Activated naive CD8-positive, alpha-beta T cell treated with anti-CD3 and anti-CD28 coated beads, Interleukin-2, amount 50 U/mL, for 24 hours (primary cell): ENCODE data around the gene THADA.
"Not testable (repeated sequence)": the region's sequence is repeated elsewhere in the genome, so short reads cannot be mapped to it uniquely, and the experiment has no call there.

Source experiments
- ATAC-seq: fragments of 150-1000 bp; cut with Tn5 transposase; one replicate; pipeline ENCODE4 v1.10.0; 2021
- DNase-seq: peaks from one replicate; pipeline ENCODE4 v3.0.0; 2021
- H3K27ac Mint-ChIP-seq: one replicate; pipeline ENCODE4 v1.8.0; 2021; ENCODE audit warnings: mild to moderate bottlenecking, mixed read lengths
- H3K27me3 Mint-ChIP-seq: one replicate; pipeline ENCODE4 v1.8.0; 2021; ENCODE audit warnings: mixed read lengths
- H3K36me3 Mint-ChIP-seq: one replicate; pipeline ENCODE4 v1.8.0; 2021; ENCODE audit warnings: low read depth, mixed read lengths
- H3K4me1 Mint-ChIP-seq: one replicate; pipeline ENCODE4 v1.8.0; 2021; ENCODE audit warnings: mixed read lengths
- H3K4me3 Mint-ChIP-seq: one replicate; pipeline ENCODE4 v1.8.0; 2021; ENCODE audit warnings: mild to moderate bottlenecking, moderate library complexity, mixed read lengths
- H3K9me3 Mint-ChIP-seq: one replicate; pipeline ENCODE4 v1.8.0; 2021; ENCODE audit warnings: mixed read lengths

The THADA gene

DNA sequence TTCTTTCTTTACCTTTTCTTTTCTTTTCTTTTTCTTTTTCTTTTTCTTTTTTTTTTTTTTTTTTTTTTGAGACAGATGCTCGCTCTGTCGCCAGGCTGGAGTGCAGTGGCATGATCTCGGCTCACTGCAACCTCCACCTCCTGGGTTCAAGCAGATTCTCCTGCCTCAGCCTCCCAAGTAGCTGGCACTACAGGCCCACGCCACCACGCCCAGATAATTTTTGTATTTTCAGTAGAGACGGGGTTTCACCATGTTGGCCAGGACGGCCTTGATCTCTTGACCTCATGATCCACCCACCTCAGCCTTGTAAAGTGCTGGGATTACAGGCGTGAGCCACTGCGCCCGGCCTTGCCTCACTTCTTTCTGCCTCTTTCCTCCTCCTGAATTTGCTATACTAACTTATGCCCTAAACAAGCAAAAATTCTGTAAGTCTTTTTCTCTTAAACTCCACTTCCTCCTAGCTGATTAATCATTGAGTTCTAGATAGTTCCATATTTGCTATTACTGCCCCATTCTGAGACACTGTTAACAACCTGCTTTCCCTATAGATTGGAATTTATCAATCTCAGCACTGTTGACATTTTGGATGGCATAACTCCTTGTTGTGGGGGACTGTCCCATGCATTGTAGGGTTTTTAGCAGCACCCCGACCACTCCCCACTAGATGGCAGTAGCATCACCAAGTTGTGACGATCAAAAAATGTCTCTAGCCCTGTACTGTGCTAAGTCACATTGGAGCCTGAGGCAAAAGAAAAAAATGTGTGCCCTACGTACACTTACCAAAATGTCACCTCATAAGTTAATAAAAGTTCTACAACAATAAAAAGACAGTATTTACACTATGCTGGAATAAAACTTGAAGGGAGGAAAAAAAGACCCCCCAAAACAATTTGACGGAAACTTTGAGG, 16.4 kb upstream of the THADA start:
- peaks cover 2% of the 10 kb centered on the region for H3K4me1 Mint-ChIP-seq
- peak; percentile 94 for ATAC-seq
- no peaks in the 10 kb centered on the region for H3K9me3 Mint-ChIP-seq
- H3K27me3 Mint-ChIP-seq = peaks cover 3% of the 10 kb centered on the region
- no peaks in the 10 kb centered on the region for H3K36me3 Mint-ChIP-seq
- no peak overlapping the region for H3K27ac Mint-ChIP-seq
- H3K4me3 Mint-ChIP-seq = no peak overlapping the region
- DNase-seq = peak; percentile 69

DNA sequence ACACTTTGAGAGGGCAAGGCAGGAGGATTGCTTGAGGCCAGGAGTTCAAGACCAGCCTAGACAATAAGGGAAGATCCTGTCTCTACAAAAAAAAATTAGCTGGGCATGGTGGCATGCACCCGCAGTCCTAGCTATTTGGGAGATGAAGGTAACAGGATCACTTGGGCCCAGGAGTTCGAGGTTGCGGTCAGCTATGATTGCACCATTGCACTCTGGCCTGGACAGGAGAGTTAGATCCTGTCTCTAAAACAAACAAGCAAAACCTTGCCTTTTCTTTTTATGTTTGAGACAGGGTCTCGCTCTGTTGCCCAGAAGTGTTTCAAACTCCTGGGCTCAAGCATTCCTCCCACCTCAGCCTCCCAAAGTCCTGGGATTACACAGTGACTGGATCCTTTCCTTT, 14.5 kb upstream of the THADA start:
- Mint-ChIP-seq H3K4me3 (no peak overlapping the region), H3K4me1 (peaks cover 2% of the 10 kb centered on the region), H3K27me3 (no peaks in the 10 kb centered on the region), H3K9me3 (no peaks in the 10 kb centered on the region), H3K36me3 (no peaks in the 10 kb centered on the region), H3K27ac (no peak overlapping the region)
- DNase-seq = no peak
- no peak for ATAC-seq

DNA sequence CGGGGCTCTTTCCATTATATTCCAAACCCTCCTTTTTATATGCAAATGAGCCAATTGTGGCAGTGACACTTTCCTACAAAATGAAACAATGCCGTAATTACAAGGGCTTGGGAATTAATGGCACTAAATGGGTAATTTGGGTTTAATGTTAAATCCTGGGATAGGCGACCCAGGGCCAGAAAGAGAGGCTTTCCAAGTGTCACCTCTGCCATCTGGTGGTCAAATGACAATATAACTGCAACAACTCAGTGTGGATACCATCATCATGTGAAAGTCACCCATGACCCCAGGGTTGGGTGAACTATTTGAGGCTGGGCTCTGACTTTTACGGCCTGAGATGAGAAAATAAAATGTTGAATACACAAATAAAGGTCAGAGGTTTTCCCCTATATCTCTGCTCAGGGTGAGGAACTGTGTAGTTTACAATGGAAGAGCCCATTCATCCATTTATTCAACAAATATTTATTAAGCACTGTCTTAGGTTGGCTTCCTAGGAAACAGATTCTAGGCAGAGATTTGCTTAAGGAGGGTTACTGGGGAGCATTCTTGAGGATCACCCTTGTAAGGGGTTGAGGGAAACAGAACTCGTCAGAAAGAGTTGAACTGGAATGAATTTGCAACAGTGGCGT, 13.6 kb upstream of the THADA start:
- Mint-ChIP-seq H3K27ac (no peak overlapping the region), H3K27me3 (no peaks in the 10 kb centered on the region), H3K36me3 (no peaks in the 10 kb centered on the region), H3K4me1 (peaks cover 5% of the 10 kb centered on the region), H3K4me3 (no peak overlapping the region), H3K9me3 (no peaks in the 10 kb centered on the region)
- ATAC-seq (peak; percentile 70), DNase-seq (peak; percentile 25)

DNA sequence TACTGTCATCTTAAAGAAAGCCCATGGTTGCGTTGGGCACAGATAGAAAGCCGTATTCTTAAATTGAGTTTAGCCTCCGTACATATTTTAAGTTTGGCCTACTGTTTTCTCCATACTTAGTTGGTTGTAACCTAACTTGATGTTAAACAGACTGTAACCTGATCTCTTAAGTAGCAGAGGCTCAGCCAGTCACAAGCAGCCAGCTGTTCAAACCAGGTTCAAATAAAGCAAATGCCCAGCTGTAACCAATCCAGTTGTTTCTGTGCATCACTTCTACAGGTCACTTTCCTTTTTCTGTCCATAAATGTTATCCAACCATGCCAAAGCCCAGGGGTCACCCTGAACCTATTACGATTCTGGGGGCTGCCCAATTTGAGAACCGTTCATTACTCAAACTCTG, 10.0 kb upstream of the THADA start:
- no peak for ATAC-seq
- Mint-ChIP-seq H3K9me3 (no peaks in the 10 kb centered on the region), H3K4me3 (no peak overlapping the region), H3K27me3 (no peaks in the 10 kb centered on the region), H3K27ac (no peak overlapping the region), H3K4me1 (peaks cover 2% of the 10 kb centered on the region), H3K36me3 (no peaks in the 10 kb centered on the region)
- no peak for DNase-seq

DNA sequence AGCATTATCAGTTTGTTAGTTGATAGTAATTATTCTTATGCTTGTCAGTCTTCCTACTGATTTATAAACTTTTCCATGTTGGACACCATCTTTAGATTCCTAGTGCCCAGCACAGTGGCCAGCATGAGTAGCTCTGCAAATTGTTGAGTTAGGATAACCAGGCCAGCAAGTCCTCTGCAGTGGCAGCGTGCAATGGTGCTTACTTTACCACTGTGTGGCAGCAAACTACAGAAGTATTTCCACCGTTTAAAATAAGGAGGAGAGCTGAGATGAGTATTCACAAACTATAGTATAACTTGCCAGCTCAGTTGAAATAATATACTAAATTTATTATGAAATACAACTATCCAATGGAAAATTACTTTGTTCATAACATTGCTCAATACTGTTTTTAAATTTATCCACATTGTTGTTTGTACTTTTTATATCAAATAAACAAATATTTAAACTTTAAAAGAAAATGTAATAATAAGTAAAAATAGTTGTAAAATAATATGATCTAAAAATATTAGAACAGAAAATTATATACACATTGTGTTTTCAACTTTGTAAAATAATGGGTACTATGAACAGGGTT, 9.3 kb upstream of the THADA start:
- H3K9me3 Mint-ChIP-seq = no peaks in the 10 kb centered on the region
- no peak overlapping the region for H3K4me3 Mint-ChIP-seq
- peak; percentile 18 for DNase-seq

DNA sequence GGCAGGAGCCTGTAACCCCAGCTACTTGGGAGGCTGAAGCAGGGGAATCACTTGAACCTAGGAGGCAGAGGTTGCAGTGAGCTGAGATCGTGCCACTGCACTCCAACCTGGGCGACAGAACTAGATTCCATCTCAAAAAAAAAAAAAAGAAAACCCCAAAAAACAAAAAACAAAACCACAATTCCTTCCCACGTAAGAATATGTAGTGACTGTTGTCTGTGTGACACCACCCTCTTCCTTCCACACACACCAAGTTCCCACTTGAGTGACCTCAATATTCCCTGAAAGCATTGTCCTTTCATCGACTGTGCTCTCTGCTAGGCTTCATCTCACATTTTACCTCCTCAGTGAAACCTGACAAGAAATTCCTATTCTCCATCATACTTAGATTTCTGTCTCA, 8.8 kb upstream of the THADA start:
- no peaks in the 10 kb centered on the region for H3K9me3 Mint-ChIP-seq
- no peak for ATAC-seq
- no peak for DNase-seq
- peaks cover 2% of the 10 kb centered on the region for H3K4me1 Mint-ChIP-seq
- H3K27ac Mint-ChIP-seq = no peak overlapping the region
- no peaks in the 10 kb centered on the region for H3K27me3 Mint-ChIP-seq
- no peaks in the 10 kb centered on the region for H3K36me3 Mint-ChIP-seq
- no peak overlapping the region for H3K4me3 Mint-ChIP-seq

More for the DNA sequence above, 9.3 kb upstream of the THADA start:
- Mint-ChIP-seq H3K4me1 (peaks cover 2% of the 10 kb centered on the region), H3K36me3 (no peaks in the 10 kb centered on the region), H3K27me3 (no peaks in the 10 kb centered on the region), H3K27ac (no peak overlapping the region)
- peak; percentile 77 for ATAC-seq

DNA sequence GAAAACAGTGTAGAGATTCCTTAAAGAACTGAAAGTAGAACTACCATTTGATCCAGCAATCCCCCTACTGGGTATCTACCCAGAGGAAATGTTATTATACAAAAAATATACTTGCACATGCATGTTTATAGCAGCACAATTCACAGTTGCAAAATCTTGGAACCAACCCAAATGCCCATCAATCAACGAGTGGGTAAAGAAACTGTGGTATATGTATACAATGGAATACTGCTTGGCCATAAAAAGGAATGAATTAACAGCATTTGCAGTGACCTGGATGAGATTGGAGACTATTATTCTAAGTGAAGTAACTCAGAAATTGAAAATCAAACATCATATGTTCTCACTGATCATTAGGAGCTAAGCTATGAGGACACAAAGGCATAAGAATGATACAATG, 4.8 kb upstream of the THADA start:
- H3K36me3 Mint-ChIP-seq, H3K9me3 Mint-ChIP-seq, ATAC-seq, H3K4me3 Mint-ChIP-seq, H3K27me3 Mint-ChIP-seq, DNase-seq, H3K27ac Mint-ChIP-seq: not testable (repeated sequence)
- H3K4me1 Mint-ChIP-seq = peaks cover 18% of the 10 kb centered on the region

DNA sequence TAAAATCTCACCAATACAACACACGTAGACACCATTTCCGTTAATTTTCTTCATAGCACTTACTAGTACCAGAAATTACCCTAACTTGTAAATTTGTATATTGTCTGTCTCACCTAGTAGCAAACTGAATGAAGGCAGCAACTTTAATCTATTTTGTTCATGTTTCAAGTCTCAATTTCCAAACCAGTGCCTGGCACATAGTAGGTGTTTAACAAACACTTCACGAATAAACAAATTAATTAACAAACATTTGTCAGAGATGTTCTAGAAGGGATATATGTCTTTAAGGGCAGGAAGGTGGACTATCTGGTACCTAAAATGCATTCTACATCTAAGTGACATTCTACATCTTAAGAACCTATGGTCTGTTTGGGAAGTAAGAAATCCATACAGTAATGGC, 963 bp downstream of the THADA start:
- DNase-seq (no peak), ATAC-seq (no peak)
- H3K27me3 Mint-ChIP-seq = peaks cover 6% of the 10 kb centered on the region
- peak overlapping the region; percentile 97 for H3K4me3 Mint-ChIP-seq
- peaks cover 15% of the 10 kb centered on the region for H3K36me3 Mint-ChIP-seq
- H3K27ac Mint-ChIP-seq = peak overlapping the region; percentile 96
- no peaks in the 10 kb centered on the region for H3K9me3 Mint-ChIP-seq
- peaks cover 37% of the 10 kb centered on the region for H3K4me1 Mint-ChIP-seq

DNA sequence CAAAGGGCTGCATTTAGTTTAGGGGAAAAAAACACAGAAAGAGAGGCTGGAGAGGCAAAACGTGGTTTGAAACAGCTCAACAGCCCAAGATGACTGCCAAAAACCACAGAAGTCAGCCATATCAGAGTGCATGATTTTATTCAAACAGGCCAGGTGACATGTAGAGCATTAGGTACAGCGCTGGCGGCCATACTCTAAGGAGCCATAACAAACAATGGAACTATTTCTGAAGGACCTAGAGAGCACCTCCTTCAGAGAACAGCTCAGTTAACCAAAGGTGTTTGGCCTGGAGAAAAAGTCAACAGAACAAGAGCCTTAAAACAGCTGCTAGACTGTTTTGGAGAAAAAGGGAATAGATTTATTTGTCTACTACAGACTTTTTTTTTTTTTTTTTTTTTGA, 2.6 kb downstream of the THADA start:
- no peak for DNase-seq
- no peak overlapping the region for H3K27ac Mint-ChIP-seq
- peaks cover 21% of the 10 kb centered on the region for H3K36me3 Mint-ChIP-seq
- ATAC-seq = no peak
- H3K4me1 Mint-ChIP-seq = peaks cover 37% of the 10 kb centered on the region
- no peaks in the 10 kb centered on the region for H3K9me3 Mint-ChIP-seq
- H3K27me3 Mint-ChIP-seq = peaks cover 6% of the 10 kb centered on the region
- peak overlapping the region; percentile 37 for H3K4me3 Mint-ChIP-seq

DNA sequence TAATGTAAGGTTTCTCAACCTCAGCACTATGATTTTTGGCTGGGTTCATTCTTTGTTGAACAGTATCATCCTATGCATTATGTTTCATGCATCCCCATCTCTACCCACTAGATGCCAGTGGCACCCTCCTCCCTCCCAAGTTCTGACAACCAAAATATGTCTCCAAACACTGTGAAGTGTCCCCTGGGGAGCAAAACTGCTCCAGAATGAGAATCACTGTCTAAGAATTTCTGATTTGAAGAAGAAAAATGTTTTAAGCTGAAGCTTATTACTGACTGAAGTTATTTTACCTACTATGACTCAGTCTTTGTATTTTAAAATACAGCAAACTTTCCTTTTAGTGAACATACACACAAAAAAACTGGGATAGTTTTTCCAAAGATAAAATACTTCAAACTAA, 3.4 kb downstream of the THADA start:
- Mint-ChIP-seq H3K4me3 (no peak overlapping the region), H3K36me3 (peaks cover 27% of the 10 kb centered on the region), H3K27ac (peak overlapping the region; percentile 59), H3K4me1 (peaks cover 33% of the 10 kb centered on the region), H3K9me3 (no peaks in the 10 kb centered on the region), H3K27me3 (peaks cover 2% of the 10 kb centered on the region)
- ATAC-seq (no peak), DNase-seq (no peak)

DNA sequence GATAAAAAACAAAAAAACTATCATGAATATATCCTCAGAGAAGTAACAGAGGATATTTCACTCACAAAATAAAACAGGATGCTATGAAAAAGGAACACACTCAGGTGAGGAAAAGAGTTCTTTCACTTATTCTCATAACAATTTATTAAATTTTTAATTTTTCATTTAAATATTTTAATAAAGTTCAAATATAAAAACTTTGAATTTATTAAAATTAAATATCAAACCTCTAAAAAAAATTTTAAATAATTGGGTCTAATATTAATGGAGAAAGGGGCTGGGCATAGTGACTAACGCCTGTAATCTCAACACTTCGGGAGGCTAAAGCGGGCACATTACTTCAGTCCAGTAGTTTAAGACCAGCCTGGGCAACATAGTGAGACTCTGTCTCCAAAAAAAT, 10.1 kb downstream of the THADA start:
- DNase-seq (no peak), ATAC-seq (no peak)
- Mint-ChIP-seq H3K9me3 (no peaks in the 10 kb centered on the region), H3K27me3 (no peaks in the 10 kb centered on the region), H3K36me3 (peaks cover 62% of the 10 kb centered on the region), H3K27ac (no peak overlapping the region), H3K4me3 (no peak overlapping the region), H3K4me1 (peaks cover 16% of the 10 kb centered on the region)

DNA sequence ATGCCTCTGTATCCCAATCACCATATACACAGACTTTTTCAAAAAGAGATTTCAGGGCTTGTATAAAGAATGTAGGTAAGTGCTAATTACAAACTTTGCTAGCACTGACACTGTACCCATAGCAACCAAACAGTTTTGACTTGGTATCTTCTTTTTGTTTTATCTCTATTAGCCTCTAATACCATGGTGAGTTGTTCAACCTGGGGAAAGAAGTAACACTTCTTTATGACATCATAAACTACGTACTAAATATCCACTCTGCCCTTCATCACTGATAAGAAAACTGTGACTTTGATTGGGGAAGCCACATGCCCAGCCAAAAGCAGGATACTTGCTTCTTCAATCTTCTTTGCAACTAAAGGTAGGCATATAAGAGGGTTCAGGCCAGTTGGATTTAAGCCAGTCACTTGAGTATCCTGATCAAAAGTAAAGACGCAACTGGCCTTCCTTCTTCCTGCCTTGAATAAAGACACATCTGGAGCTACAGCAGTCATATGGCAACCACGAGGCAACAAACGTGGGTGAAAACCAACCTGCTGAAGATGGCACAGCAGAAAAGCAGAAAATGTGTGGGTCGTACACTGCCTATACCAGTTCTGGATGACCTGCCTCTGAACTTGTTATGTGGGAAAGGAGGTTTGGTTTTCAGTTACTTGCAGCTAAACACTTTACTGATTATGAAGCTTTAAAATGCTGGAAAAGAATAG, 16.4 kb downstream of the THADA start:
- Mint-ChIP-seq H3K4me3 (no peak overlapping the region), H3K36me3 (peaks cover 52% of the 10 kb centered on the region), H3K4me1 (peaks cover 4% of the 10 kb centered on the region), H3K27me3 (no peaks in the 10 kb centered on the region), H3K27ac (no peak overlapping the region), H3K9me3 (no peaks in the 10 kb centered on the region)
- DNase-seq (no peak), ATAC-seq (no peak)

DNA sequence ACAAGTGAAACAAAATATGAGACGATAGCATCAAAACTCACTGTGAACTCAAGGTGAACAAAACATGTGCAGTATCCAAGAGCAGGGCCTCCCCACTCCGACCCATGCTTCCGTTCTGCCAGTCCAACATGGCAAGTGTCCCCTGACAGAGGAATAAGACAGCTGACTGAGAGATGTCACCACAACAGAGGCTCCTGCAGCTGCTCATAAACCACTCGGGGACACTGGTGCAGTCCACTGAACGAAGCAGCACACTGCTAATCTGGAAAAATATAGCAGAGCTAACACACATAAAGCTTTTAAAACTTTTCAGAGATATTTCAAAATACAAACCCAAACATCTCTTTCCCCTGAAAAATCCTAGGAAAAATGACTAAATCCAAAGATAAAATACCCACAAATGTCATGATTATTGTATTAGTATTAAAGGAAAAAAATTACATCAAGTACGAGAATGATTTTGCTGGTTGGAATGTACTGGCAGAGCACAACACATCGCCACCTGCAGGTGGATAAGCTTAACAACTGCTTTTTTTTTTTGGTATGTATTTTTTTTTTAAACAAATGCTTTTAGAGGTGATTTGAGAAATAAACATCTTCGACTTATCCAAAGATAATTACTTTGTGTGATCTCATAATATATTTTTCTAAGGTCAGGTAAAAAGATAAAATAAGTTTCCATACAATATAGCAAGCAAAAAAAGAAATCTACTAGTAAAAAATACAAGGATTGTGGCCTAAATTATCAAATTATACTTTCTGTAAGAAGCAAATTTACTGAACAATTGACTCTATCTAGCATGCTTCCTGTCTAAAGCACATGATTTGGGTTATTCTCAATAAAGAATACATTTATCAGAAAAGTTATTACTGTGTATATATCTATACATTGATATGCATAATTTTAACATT, 18.6 kb downstream of the THADA start:
- Mint-ChIP-seq H3K36me3 (peaks cover 54% of the 10 kb centered on the region), H3K4me1 (peaks cover 9% of the 10 kb centered on the region), H3K27me3 (no peaks in the 10 kb centered on the region), H3K4me3 (no peak overlapping the region), H3K9me3 (no peaks in the 10 kb centered on the region), H3K27ac (no peak overlapping the region)
- DNase-seq = no peak
- ATAC-seq = no peak

DNA sequence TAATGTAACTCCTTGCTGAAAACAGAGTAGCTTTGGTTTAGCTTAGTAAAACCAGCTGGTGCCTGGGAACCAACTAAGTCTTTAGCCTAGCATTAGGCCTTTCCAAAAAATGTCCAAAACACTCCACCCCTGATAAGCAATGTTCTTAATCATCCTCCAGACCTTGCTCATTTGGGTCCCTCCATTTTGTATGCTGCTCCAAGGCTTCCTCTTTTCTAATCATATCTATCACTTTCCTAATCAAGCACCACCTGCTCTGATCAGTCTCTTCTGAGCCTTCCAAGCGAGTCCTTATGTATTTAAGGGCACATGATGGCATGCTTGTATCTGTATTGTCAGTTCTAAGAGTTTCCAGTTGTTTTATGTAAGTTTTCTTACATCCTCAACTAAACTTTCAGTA, 23.6 kb downstream of the THADA start:
- Mint-ChIP-seq H3K4me3 (no peak overlapping the region), H3K4me1 (peaks cover 35% of the 10 kb centered on the region), H3K27ac (no peak overlapping the region), H3K9me3 (no peaks in the 10 kb centered on the region), H3K36me3 (peaks cover 62% of the 10 kb centered on the region), H3K27me3 (no peaks in the 10 kb centered on the region)
- DNase-seq (no peak), ATAC-seq (no peak)
